CD4-positive, alpha-beta T cell treated with Interferon alpha-2 for 1 hour (primary cell): ENCODE data around the gene PEX6.

Source experiments
- DNase-seq, 2 donors: peaks; one replicate each; pipeline ENCODE4 v3.0.0-alpha.2; 2020 to 2022

Gene PEX6

DNA sequence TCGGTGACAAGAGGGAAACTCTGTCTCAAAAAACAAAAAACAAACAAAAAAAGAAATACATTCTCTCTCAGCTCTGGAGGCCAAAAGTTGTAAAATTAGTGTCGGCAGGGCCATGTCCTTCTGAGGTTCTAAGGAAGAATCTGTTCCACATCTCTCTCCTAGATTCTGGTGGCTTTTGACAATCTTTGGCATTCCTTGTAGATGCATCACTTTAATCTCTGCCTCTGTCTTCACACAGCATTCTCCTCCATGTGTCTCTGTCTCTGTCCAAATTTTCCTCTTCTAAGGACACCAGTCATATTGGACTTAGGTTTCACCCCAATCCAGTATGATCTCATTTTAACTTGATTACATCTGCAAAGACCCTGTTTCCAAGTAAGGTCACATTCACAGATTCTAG lies 14.5 kb upstream of the PEX6 start:
- no peak for DNase-seq

DNA sequence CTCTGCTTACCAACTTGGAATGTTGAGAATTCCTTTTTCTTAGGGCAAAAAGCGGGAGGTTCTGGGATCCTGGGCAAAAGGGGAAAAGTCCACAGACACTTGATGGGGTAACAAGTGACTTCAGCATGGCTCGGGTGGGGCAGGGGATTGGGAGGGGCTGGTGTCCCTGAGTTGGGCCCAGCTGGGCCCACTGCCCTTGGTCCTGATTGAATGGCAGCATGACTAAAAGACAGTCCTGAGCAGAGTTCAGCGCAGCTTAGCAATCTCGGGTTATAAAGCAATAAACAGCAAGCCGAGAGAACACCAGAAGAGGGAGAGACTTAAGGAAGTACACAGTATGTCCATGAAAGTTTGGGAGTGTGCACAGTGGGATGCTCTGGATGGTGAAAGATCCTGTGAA lies 10.9 kb upstream of the PEX6 start:
- DNase-seq: no peak

DNA sequence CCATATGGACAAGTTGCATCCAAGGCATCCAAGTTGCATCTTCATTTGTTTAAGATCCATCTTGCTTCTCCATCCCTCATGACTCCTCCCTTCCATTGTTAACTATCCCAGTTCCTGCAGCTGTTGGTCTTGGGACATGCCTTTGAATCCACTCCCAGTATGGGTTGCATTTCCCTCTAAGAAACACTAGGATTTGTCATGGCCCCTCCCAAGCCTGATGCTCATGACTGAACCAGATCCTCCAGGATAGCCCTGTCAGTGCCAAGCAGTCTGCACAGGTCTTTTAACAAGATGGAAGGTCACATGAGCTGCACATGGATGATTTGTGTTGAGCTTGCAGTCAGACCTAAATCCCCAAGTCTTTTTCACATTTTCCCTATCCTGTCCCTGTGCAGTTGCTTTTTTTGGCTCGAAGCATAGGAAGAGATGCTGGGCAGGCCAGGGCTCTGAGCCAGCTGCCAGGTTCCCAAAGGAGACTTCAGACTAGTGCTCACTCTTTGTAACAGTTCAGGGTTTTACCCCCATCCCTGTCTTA lies 9.6 kb upstream of the PEX6 start:
- DNase-seq: no peak

DNA sequence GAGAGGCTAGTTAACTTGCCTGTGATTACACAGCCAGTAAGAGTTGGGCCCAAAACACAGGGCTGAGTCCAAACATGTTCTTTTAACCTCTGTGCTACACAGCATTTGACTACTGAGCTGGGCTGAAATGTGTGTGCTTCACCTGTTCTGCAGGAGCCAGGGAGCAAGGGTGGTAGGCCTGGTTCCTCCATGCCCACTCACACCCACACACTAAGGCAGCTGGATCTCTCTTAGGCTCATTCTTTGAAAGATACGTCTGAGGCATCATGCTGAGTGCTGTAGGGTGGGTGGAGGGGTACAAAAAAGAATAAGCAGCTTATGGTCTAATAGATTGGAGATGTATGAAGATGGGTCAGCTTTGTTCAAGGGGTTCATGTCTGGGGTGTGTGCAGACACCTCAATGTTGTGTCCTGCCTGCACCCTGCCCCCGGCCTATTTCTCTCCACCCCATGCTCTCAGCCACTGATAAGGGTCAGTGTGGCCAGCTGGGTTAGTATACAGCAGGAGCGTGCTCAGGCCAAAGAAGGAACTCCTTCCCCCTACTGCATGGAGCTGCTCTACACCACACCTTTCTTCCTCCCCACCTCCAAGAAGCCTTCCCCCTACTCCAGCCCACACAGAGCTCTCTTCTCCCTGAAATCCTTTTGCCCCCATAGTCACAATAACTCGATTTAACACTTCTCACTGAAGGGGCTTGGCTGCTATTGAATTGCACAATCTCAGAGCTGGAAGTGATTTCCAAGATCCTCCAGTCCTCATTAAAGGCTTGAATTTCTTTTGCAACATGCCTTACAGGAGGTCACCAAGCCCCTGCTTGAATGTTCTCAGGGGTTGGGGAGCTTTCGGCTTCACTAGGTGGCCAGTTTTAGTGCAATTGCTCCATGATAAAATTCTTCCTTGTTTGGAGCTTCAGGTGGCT lies 8.8 kb upstream of the PEX6 start:
- DNase-seq: no peak

DNA sequence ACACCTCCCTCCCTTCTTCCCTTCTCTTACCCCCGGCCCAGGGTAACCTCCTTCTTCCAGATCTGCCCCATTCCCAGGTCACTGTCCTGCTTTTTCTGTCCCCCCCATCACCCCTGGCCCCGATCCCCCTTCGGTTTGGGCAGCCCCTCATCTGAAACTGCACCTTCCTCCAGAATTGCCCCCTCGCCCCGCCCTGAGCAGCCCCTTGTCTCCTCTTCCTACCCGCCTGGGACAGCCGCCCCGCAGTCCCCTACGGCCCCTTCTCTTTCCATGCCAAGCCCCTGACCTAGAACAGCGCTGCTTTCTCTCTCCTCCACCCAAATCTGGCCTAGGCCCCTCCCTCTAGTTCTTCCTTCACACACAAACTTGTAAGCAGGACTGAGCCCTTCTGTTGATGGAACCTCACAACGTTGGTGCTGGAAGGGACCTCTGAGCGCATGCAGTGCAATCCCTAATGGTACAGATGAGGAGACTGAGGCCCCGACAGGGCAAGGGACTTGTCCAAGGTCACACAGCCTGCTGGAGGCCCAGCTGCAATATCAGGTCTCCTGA lies 6.0 kb upstream of the PEX6 start:
- DNase-seq: peak in 1 of 2 donors; percentile 20

DNA sequence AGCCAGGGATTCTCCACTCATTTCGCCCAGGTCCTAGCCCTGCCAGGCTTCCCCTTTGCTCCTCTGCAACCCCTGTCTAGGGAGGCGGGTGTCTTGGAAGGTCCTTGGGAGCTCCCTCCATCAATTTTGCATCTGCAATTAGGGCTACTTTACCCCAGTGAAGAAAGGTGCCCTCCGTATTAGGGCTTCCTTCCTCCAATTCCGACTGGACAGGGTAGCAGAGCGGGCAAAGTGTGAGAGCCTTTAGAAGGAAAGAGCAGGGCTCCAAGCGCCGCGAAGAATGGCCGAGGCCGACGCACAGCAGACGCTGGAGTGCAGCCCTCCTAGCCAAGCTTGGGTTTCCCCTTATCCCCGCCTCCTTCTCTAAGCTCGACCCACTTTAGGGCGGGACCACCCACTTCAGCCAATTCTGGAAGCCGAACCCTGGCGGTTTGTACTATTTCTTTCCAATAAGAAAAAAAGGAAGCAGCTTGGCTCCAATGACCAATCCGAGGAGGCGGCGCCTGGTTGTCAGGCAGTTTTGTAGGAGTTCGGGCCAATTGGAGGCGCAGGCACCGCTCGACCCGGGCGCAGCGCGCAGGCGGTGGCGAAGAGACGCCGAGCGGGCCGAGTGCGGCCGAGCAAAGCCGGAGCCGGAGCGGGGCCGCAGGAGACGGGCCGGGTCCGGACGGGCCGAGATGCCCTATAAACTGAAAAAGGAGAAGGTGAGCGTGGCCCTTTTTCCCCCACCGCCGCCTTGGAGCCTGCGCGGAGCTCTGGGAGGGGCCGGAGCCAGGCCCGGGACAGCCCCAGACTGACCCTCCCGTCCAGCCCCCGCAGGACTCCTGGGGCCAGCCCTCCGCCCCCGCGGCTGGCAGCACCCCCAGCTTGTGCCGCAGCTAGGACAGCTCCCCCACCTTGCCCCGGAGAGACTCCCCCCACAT lies 5.3 kb upstream of the PEX6 start, which contains the start of gene PPP2R5D:
PPP2R5D (plus strand) TSS at position 570 of the 923 bp plus-strand sequence; CDS start at position 678, 108 bp downstream.
- DNase-seq: peak; percentile 98 to 99

DNA sequence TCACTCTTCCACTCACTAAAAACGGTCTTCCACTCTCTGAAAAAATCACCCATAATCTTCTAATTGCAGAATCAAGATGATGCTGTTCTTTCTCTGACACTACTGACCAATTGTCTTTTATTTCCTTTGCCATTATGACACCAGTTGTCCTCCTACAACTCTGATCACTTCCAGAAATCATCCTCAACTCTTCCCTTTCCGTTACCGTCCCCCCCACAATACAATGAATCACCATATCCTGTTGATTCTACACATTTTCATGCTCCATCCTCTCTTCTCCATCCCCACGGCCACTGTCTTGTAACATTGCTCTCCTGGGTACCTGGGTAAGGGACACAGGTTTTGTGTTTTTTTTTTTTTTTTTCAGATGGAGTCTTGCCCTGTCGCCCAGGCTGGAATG lies 2.9 kb upstream of the PEX6 start:
- DNase-seq: no peak

DNA sequence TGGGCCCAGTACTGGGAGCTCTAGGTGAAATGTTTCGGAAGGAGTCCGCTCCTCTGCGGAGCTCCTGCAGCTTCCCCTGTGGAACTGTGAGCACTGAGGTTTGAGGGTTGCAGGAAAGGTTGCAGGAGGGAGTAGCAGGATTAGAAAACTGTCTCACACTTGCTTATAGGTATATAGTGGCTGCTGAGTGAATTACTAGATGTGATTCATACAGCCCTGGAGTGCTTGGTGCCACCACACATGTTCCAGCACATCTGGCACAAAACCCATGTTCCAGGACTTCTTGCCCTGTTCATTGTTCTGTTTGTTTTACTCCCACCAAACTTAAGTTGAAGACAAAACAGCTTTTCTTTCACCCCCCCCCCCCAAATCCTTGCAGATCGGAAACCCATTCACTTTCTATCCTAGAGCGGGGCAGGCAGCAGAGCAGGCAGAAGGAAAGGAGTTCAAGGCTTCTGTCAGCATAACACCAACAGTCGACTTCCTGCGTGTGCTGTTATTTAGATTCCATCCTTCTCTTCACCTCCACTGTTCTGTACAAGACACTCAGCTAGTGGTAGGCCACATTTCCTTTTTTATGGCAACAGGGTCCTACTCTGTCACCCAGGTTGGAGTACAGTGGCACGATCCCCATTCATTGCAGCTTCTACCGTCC lies 669 bp upstream of the PEX6 start:
- no peak for DNase-seq

DNA sequence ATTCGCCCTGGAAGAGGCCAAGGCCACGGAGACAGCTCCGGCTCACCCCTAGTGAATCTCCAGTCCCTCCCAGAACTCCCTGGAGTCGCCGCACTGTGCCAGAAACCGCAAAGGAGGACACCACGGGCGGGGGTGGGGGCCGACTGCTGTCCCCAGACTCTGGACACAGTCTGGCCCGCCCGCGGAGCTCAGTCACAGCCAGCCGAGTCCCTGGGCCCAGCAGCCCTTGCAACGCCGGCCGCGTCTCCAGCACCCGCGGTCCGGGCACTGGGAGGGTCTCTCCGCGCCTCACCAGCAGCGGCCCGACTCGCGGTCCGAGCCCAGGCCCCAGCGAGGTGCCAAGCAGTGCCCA lies 518 bp downstream of the PEX6 start:
- no peak for DNase-seq

DNA sequence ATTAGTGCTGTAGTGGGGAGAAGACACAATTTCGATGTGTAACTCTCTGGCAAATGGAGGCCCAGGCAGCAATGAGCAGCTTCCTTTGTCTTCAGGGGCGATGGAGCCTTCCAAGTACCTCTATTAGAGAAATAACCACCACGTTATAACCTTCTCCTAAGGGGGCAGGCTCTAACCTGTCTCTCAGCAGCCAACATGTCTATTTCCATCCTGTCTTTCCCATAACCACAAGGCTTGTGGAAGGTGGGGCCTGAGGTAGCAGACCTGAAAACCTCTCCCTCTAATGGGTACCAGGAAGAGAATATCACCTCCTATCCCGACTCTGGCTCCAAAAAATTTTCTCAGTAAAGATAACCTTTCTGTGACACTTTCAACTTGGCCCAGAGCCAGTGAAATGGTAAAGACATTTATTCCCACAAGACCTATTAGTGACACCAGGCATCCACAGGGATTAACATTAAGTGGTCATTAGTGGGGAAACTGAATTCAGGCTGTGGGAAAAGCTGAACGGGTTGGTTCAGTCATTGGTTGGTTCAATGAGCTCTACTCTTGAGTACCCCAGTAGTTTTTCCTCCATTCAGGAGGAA lies 4.0 kb downstream of the PEX6 start:
- no peak for DNase-seq

DNA sequence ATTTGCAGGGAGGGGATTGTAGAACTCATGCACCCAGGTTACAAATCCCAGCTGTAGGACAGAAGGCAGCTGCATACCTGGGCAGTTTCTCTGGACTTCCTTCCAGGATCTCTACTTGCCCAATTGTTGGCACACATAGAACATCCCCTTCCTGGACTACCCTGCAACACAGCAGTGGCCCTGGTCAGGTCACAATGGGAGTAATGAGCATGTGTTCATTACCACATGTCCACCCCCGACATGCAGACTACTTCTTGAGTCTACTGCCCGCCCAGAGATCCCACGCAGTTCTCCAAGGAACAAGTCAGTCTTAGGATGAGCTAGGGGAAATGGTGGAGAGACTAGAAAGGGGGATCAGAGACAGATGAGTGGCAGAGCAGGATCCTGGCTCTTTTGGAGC lies 5.1 kb downstream of the PEX6 start:
- no peak for DNase-seq

DNA sequence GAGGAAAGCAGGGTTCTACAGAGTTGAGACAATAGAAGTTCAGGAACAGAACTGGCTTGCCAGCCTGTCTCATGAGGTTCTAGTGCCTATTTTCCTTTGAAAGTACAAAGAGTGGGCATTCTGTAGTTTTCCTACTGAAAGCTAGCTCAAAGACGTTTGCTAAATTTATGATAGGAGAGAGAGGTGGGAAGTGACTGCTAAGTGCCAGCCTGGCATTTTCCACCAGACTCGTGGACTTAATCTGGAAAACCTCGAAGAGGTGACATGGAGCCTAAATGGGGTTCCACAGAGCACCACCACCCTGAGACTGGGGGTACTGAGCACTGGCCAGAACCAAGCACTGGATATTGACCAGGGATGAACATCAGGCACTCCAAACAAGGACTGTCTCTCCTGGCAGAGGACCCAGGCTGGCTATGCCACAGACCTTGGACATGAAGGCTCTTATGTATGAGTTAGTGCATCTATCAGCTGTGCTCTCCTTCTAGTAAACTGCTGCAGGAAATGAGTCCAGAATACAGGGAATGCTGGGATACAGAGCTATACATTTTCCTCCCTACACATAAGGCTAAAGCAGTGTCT lies 7.1 kb downstream of the PEX6 start:
- no peak for DNase-seq

DNA sequence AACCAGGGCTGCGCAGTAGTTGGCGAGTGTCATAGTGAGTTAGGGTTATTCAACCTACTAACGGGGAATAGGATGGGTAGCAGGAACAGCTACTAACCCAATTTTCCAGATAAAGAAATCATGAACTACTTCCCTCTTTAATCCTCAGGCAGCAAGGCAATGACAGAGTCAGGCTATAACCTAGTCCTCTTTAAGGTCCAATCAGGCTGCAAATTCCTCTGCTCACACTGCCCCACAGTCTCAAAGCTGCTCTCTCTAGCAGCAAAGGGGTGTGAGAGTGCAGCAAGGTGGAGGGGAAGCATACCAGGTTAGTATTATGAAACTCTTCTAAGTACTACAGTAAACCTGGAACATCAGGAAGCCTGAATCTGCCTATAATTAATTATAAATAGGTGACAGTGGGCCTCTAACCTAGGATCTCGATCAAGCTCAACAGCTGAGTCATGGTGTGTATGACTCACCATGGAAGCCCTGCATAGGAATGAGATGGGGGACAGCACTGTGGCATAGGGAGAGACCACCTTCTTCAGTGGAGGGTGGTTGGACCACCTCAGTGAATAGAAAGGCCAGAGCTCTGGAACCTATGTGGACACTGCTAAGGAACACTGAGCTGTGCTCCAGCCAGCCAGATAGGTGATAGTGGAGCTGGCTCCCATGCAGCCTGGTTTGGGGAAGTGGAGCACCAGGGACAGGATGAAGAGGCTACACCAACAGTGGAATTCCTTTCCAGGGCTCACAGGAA lies 7.9 kb downstream of the PEX6 start:
- DNase-seq: no peak

DNA sequence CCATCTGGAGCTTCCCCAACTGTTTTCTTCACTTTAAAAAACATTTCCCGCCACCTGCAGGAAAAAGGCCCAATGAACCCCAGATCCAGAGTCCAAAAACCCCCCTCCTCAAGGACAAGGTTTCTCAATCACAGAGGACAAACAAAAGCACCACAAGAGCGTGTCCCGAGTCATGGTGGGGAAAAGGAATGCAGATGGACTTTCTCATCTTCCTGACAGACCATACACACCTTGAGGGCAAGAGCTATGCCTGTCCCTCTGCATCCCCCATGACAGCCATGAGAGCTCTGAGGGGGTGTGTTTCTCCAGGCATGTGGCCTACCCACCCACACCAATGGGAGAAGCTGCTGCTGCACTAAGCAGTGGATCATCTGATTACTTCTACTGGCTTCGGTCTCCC lies 9.0 kb downstream of the PEX6 start:
- no peak for DNase-seq

DNA sequence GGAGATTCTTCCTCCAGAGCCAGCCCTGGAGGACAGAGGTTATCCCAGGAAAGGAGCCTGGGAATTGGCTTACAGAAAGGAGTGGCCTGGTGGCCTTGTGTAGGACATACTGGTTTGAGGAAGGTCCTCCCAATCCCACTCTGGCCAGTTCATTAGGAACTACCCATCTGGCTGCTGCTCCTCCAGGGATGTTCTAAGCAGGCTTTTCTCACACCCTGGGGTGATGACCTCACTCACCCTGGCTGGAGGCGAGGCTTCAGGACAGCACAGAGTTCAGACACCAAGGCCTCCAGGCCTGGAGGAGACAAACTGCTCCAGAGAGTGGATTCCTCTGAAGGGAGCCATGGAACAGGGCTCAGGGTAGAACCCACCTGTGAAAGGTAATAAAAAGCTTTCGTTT lies 9.6 kb downstream of the PEX6 start:
- no peak for DNase-seq

DNA sequence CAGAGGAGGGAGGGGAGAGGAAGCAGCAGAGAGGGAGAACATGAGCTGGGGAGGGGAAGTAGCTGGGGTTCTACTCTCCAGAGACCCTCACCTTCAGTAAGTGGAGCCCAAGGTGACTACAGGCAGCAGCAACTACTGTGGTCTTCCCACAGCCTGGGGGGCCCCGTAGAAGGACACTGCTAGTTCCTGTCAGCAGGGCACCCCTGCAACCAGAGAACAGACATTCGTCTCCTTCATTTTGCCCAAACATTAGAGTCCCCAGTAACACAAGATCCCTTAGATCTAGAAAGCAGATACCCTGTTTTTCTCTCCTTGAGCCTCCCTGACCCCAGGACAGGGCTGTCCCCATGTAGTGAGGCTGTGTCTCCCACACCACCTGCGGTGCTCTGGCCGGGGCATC lies 10.2 kb downstream of the PEX6 start:
- no peak for DNase-seq

DNA sequence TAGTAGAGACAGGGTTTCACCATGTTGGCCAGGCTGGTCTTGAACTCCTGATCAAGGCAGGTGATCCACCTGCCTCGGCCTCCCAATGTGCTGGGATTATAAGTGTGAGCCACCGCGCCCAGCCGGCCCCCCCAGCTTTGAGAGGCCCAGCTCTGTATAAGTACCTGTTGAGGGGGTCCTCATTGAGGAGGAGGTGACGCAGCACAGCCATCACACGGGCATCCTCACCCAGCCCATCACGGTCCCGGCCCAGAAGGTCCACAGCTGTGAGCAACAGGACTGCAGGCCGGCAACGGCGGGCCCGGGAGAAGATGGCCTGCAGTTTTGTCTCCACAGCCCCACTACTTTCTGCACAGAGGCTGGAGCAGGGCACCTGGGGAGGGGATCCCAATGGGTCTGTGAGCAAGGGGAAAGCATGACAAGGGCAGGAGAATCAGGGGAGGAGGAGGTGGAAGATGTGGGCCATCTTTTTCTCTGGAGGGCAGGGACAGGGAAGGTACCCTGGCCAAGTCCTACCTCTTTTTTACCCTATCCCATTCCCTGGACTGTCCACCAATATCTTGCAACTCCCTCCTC lies 10.8 kb downstream of the PEX6 start:
- DNase-seq: no peak

DNA sequence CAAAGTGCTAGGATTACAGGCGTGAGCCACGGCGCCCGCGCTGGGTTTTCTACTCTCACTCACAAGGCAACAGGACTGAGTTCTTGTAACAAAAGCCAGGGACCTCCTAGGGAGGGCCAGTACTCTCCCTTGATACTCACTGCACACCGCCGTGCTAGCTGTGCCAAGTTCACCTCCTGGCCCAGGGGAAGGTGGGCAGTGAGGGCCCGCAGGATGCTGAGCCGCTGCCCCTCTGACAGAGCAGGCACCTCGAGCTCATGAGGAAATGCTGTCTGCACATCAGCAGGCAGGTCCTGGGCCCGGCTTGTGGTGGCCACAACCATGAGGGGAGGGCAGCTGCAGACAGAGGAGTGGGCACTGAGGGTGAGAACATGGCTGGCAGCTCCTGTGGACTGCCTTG lies 11.8 kb downstream of the PEX6 start:
- no peak for DNase-seq

DNA sequence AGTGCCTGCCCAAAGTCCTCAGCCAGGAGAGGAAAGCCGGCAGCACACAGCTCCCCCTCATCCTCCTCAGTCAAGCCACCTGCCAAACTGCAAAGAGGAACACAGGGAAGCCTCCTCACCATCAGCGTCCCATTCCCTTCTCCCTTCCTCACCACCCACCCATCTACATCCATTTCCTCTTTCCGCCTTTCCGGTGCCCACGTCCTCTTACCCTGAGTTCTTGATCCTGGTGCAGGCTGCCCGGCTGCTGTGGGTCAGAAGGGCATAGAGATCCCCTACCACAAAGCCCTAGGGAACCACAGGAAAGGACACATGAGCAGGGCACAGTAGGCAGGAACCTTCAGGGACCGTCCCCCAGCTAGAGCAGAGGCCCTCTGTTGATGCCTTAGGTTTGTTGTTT lies 12.4 kb downstream of the PEX6 start:
- DNase-seq: no peak

DNA sequence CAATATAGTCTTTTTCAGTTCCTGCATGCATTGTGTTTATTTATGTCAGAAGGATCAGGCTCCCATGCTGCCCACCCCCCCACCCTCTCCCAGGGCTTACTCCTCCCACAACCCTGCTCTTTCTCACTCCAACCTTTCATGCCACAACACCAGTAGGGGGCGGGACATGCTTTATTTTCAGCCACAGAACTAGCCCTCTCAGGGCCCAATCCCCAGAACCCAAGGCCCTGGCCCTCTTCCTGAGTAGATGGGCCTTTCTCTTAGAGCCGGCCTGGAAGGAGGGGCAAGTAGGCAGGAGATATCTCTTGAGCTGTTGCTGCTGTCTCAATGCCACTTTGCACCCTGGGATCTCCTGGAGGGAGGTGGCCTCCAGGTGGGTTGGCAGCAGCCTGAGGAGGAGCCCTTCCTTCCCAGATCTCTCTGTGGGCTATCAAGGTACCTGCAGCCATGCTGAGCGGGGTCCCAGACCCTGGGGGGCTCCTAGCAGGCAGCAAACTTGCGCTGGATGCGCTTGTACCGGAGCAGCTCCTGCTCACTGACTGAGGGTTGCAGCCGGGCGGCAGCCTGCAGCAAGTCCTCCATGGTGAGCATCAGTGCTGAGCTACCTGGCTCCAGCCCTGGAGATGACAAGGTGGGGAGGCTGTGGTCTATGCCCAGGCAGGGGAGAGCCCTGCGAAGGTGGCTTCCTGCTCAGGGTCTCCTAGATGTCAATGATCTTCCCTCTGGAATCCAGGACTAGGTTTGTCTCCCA lies 15.0 kb downstream of the PEX6 start:
- peak in 1 of 2 donors; percentile 54 for DNase-seq
